ENCODE results near the gene ARHGAP26. TPM values are rescaled to one million over a fixed set of nuclear protein-coding genes. Genes with fewer than 3 reads are reported as not detected.
A peak's percentile ranks its signal among the peaks of the same experiment; 100 is the strongest.

ARHGAP26 gene
- total RNA-seq, 1 donor from 2014 or later = 18.7 TPM

DNA sequence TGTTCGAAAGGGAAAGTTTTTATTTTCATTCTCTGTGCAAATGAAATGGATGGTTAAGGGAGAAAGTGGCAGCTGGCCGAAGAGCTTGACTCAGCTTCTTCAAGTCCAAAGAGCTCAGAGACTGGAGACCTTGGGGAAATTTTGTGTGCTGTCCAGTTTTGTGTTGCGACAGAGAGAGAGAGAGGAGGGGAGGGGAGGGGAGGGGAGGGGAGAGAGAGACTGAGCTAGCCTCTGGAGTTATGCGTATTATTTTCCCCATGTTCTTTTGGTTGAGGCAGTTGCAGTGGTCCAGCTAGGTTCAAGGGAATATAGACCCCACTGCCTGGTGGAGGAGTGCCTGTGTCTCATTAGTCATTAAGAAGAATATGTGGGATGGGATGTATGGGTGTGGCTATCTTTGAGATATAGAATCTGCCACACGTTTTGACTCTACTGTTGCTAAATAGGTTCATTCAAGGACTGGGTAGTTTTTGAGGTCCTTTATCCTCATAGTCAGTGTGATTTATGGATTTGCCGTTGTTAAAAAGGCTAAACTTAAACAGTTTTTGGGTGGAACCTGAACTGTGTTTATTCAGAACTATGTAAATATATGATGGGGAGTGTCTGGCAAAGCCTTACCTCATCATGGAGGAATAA, 69.7 kb downstream of the ARHGAP26 start:
- Mint-ChIP-seq H3K4me3 (peak overlapping the region; percentile 25), H3K36me3 (peaks cover 3% of the 10 kb centered on the region), H3K27me3 (no peaks in the 10 kb centered on the region), H3K9me3 (no peaks in the 10 kb centered on the region), H3K27ac (peak overlapping the region; percentile 89), H3K4me1 (ENCODE audit: unreplicated experiment) (peaks cover 28% of the 10 kb centered on the region)
- TF ChIP-seq, protein P1, sequence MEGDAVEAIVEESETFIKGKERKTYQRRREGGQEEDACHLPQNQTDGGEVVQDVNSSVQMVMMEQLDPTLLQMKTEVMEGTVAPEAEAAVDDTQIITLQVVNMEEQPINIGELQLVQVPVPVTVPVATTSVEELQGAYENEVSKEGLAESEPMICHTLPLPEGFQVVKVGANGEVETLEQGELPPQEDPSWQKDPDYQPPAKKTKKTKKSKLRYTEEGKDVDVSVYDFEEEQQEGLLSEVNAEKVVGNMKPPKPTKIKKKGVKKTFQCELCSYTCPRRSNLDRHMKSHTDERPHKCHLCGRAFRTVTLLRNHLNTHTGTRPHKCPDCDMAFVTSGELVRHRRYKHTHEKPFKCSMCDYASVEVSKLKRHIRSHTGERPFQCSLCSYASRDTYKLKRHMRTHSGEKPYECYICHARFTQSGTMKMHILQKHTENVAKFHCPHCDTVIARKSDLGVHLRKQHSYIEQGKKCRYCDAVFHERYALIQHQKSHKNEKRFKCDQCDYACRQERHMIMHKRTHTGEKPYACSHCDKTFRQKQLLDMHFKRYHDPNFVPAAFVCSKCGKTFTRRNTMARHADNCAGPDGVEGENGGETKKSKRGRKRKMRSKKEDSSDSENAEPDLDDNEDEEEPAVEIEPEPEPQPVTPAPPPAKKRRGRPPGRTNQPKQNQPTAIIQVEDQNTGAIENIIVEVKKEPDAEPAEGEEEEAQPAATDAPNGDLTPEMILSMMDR (conservative IDR thresholded peaks at IDR 0.05) = no peak
- DNase-seq (ENCODE audit: extremely low spot score, unreplicated experiment) = no peak

DNA sequence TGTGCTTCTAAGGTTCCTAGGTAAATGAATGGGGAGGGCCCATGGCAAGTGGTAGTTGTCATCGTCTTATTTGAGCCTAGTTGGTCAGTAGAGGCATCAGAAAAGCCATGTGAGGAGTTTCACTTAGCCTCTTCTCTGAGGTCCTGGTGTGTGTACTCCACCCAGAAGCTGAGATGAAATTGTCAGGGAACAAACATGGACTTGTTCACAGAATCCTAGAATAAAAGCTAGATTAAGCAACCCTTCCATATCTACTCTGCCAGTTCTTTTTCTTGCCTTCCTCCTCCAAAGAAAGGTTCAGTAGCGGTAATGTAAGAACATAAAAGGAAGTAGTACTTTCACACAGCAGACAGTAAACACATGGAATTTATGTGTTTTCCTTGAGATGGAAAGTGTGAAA, 70.4 kb downstream of the ARHGAP26 start:
- Mint-ChIP-seq H3K4me3 (no peak overlapping the region), H3K4me1 (ENCODE audit: unreplicated experiment) (peaks cover 36% of the 10 kb centered on the region), H3K27ac (peak overlapping the region; percentile 89), H3K9me3 (no peaks in the 10 kb centered on the region), H3K36me3 (peaks cover under 1% of the 10 kb centered on the region), H3K27me3 (no peaks in the 10 kb centered on the region)
- TF ChIP-seq, protein P1 (conservative IDR thresholded peaks at IDR 0.05) = no peak
- no peak for DNase-seq (ENCODE audit: extremely low spot score, unreplicated experiment)

- Mint-ChIP-seq H3K27me3 (no peaks in the 10 kb centered on the region), H3K36me3 (no peaks in the 10 kb centered on the region), H3K27ac (peak overlapping the region; percentile 40), H3K4me3 (no peak overlapping the region), H3K4me1 (ENCODE audit: unreplicated experiment) (peaks cover 47% of the 10 kb centered on the region), H3K9me3 (no peaks in the 10 kb centered on the region)
- DNase-seq (ENCODE audit: extremely low spot score, unreplicated experiment) = no peak
- TF ChIP-seq, protein P1 (conservative IDR thresholded peaks at IDR 0.05) = no peak
These were observed 71.5 kb downstream of the ARHGAP26 start for GRCh38 chr5:142841511-142842265.

DNA sequence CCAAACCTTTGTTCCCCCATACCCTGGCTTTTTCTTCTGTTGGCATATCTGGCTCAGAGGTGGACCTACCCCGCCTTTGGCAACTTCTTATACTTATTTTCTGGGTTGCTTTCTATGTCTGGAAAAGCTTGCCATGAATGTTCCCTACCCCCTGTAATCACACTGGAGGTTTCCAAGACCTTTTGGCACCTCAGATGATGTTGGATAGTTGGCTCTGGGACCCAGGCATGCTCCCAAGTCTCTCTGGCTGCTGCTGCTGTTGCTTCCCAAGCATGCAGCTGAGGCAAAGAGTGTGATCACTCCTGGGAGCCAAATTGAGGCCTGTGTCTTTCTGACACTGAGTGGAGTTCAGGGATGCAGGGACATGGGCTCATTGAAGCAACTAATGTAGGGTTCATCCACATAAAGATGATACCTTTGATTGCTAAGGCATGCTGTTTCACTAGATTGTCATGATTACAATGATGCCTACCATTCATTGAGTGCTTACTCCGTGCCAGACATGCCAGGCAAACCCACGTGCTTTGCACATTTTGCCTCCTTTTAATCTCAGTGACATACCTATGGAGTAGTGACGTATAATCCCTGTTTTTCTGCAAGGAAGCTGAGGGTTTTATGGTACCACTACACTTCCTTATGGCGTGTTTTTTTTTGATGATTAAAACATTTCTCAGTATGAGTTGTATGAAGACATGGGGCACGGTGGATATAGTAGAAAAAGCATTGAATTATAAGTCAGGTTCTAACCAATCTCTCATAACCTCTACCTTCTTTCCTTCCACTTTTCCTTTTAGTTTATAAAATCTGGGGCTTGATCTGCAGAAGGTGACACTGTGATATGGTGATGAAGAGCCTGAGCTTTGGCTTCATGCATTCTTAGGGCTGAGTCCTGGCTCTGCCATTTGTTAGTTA, 73.1 kb downstream of the ARHGAP26 start:
- Mint-ChIP-seq H3K4me3 (no peak overlapping the region), H3K9me3 (no peaks in the 10 kb centered on the region), H3K27me3 (no peaks in the 10 kb centered on the region), H3K36me3 (no peaks in the 10 kb centered on the region), H3K27ac (peak overlapping the region; percentile 15), H3K4me1 (ENCODE audit: unreplicated experiment) (peaks cover 50% of the 10 kb centered on the region)
- DNase-seq (ENCODE audit: extremely low spot score, unreplicated experiment) = no peak
- TF ChIP-seq, protein P1 (conservative IDR thresholded peaks at IDR 0.05) = no peak

GRCh38 chr5:142844866-142845265, 74.7 kb downstream of the ARHGAP26 start:
- no peak for DNase-seq (ENCODE audit: extremely low spot score, unreplicated experiment)
- Mint-ChIP-seq H3K27me3 (no peaks in the 10 kb centered on the region), H3K9me3 (no peaks in the 10 kb centered on the region), H3K4me3 (no peak overlapping the region), H3K36me3 (no peaks in the 10 kb centered on the region), H3K27ac (peak overlapping the region; percentile 13), H3K4me1 (ENCODE audit: unreplicated experiment) (peaks cover 60% of the 10 kb centered on the region)
- TF ChIP-seq, protein P1 (conservative IDR thresholded peaks at IDR 0.05) = no peak

Measured in type B pancreatic cell (in vitro differentiated cells).